Ovary (tissue), 9 donors: ENCODE measurements around the gene IKZF1. TPM values are rescaled to one million over a fixed set of nuclear protein-coding genes. Genes with fewer than 3 reads are reported as not detected.

ENCODE experiments used
- DNase-seq, 5 donors: peaks; one replicate each; pipeline ENCODE4 v3.0.0-alpha.2; 2019 to 2020
- H3K27ac ChIP-seq, 2 donors: fragments of 200-600 bp; one replicate each; pipeline versions ENCODE4 v1.5.1 to v1.8.0; 2019 to 2022
- H3K27me3 ChIP-seq: fragments of 200-600 bp; one replicate; pipeline ENCODE4 v1.8.0; 2022
- H3K36me3 ChIP-seq: fragments of 200-600 bp; sonication (generic); one replicate; pipeline ENCODE4 v1.5.1; 2019
- H3K4me1 ChIP-seq: one replicate; pipeline ENCODE4 v1.8.1; 2013; ENCODE audit warnings: mild to moderate bottlenecking, moderate library complexity; ENCODE audit not compliant: insufficient read depth
- H3K4me3 ChIP-seq: fragments of 200-600 bp; sonication (generic); one replicate; pipeline ENCODE4 v1.5.1; 2017
- H3K9me3 ChIP-seq, 2 donors: fragments of 200-600 bp in 1 of 2; sonication (generic) in 1 of 2; one replicate each; pipeline versions ENCODE4 v1.5.1 to v1.8.1; 2013 to 2019; ENCODE audit warnings: mild to moderate bottlenecking in 1 of 2, moderate library complexity in 1 of 2
- EP300 ChIP-seq: sonication (generic); formaldehyde crosslinking; IDR thresholded peaks from one replicate; pipeline ENCODE4 v1.6.1; 2017; ENCODE audit warnings: antibody characterized with exemption
- POLR2A ChIP-seq: fragments of 450-650 bp; IDR thresholded peaks from one replicate; pipeline ENCODE4 v1.6.1; 2017; ENCODE audit warnings: antibody characterized with exemption, mild to moderate bottlenecking, moderate library complexity
- WGBS, 3 donors: extraction: QIAGEN DNeasy Blood & Tissue Kit in 1 of 3; methylation state at CpG; one replicate each; pipeline versions ENCODE4 v1.1.5 to v1.1.7; 2013 to 2017; 5-methylcytosine and 5-hydroxymethylcytosine counted together
- intact Hi-C, 4 donors: fragments of 100-400 bp; cut with DNase I; formaldehyde crosslinking; loops; one replicate each; pipeline versions ENCODE4 v1.11.0 to v1.15.1; 2022 to 2023
- polyA plus RNA-seq, 2 donors: library from polyadenylated mRNA; stranded (reverse); fragments of 200-250 nt in 1 of 2; fragments of 350-450 nt in 1 of 2; fragmentation: Illumina TruSeq in 1 of 2; extraction: RNeasy Lipid Tissue Mini Kit (QIAGEN cat#74804) in 1 of 2; gene quantifications; one replicate each; pipeline ENCODE4 v1.2.3, GENCODE V29; 2013 to 2014
- small RNA-seq: library from RNA; depleted of rRNA; stranded (forward); fragments of <200 nt; gene quantifications from one replicate; pipeline ENCODE3, GENCODE V24; 2016
- total RNA-seq, 7 donors: library from RNA; depleted of rRNA in 2 of 7; stranded (reverse); fragments of >200 nt in 2 of 7; fragmentation: NEBNext Ultra II Directional in 3 of 7; extraction: Animal tissue kit (Norgen Biotek cat#: 25700) in 3 of 7; gene quantifications; one replicate each; pipeline versions ENCODE4 v1.1.0 to v1.2.4, GENCODE V29; 2016 to 2023
- TF ChIP-seq, protein P1 (sequence below), 3 donors: fragments of 450-650 bp in 2 of 3; fragments of 200-600 bp in 1 of 3; IDR thresholded peaks; one replicate each; pipeline versions ENCODE4 v1.5.1 to v1.8.0; 2016 to 2022; ENCODE audit warnings: antibody characterized with exemption in 3 of 3, mild to moderate bottlenecking in 1 of 3
- donor health status: DM: no; HTN: no; CAD: no; lungs with moderate emphysema.
- donor health status: DM: no; HTN: no; CAD: no.
- donor health status: Bipolar disorder and iron deficiency.
- donor health status: DM: yes; HTN: yes; CAD: no.
- donor health status: DM: no; HTN: no; CAD: no.
- donor health status: DM: yes; HTN: yes; CAD: no.

The IKZF1 gene
- total and polyA plus RNA-seq, 9 donors, result 0.59 to 7.5 (median 3.3) TPM

GRCh38 chr7:50448823-50449222 lies 144.3 kb downstream of the IKZF1 start:
- TF ChIP-seq, protein P1, sequence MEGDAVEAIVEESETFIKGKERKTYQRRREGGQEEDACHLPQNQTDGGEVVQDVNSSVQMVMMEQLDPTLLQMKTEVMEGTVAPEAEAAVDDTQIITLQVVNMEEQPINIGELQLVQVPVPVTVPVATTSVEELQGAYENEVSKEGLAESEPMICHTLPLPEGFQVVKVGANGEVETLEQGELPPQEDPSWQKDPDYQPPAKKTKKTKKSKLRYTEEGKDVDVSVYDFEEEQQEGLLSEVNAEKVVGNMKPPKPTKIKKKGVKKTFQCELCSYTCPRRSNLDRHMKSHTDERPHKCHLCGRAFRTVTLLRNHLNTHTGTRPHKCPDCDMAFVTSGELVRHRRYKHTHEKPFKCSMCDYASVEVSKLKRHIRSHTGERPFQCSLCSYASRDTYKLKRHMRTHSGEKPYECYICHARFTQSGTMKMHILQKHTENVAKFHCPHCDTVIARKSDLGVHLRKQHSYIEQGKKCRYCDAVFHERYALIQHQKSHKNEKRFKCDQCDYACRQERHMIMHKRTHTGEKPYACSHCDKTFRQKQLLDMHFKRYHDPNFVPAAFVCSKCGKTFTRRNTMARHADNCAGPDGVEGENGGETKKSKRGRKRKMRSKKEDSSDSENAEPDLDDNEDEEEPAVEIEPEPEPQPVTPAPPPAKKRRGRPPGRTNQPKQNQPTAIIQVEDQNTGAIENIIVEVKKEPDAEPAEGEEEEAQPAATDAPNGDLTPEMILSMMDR (IDR thresholded peaks at IDR 0.05), result no peak
- TF ChIP-seq EP300 (no peak), POLR2A (no peak)

GRCh38 chr7:50449501-50449880 lies 145.0 kb downstream of the IKZF1 start:
- TF ChIP-seq, protein P1 (IDR thresholded peaks at IDR 0.05), result no peak
- TF ChIP-seq EP300 (no peak), POLR2A (no peak)
- 6 to 8% (median 8%) methylated on average over 5 of the region's 5 CpGs for WGBS, 3 donors

More at GRCh38 chr7:50448823-50449222, 144.3 kb downstream of the IKZF1 start:
- Histone ChIP-seq H3K27me3 (no peaks in the 10 kb centered on the region), H3K4me3 (no peak overlapping the region), H3K36me3 (no peaks in the 10 kb centered on the region), H3K4me1 (peaks cover 2% of the 10 kb centered on the region), H3K9me3 (no peaks in the 10 kb centered on the region), H3K27ac (no peak overlapping the region)
- intact Hi-C loops, result no loop called here
- no peak for DNase-seq

GRCh38 chr7:50449881-50450589 lies 145.5 kb downstream of the IKZF1 start, which contains the start of gene FIGNL1:
Gene FIGNL1, minus strand, starts transcription at chr7:50450350. Its CDS starts 3,063 bp downstream, at chr7:50447287.
- WGBS, 3 donors, result 0 to 1% (median 0%) methylated on average over 57 to 63 of the region's 63 CpGs
- intact Hi-C loops, result no loop called here
- H3K4me3 ChIP-seq, result peak within 1 kb of the TSS; percentile 52
- no peaks in the 10 kb centered on the region for H3K27me3 ChIP-seq
- peak; percentile 55 to 88 (median 76) for DNase-seq
- no peaks in the 10 kb centered on the region for H3K36me3 ChIP-seq
- no peak for TF ChIP-seq POLR2A
- TF ChIP-seq, protein P1 (IDR thresholded peaks at IDR 0.05), result no peak
- no peak for TF ChIP-seq EP300
- peaks cover 2% of the 10 kb centered on the region for H3K4me1 ChIP-seq
- peak within 1 kb of the TSS; percentile 37 to 68 for H3K27ac ChIP-seq
- H3K9me3 ChIP-seq, result no peaks in the 10 kb centered on the region

More at GRCh38 chr7:50449501-50449880, 145.0 kb downstream of the IKZF1 start:
- H3K9me3 ChIP-seq, result no peaks in the 10 kb centered on the region
- no peaks in the 10 kb centered on the region for H3K36me3 ChIP-seq
- no peaks in the 10 kb centered on the region for H3K27me3 ChIP-seq
- DNase-seq, result no peak
- peaks cover 2% of the 10 kb centered on the region for H3K4me1 ChIP-seq
- H3K27ac ChIP-seq, result peak overlapping the region; percentile 37 to 68
- intact Hi-C loops, result no loop called here
- peak overlapping the region; percentile 52 for H3K4me3 ChIP-seq

- peak overlapping the region; percentile 28 to 33 for H3K27ac ChIP-seq
- intact Hi-C loops, result no loop called here
- 16 to 28% (median 27%) methylated on average over 32 of the region's 32 CpGs for WGBS, 3 donors
Measured at GRCh38 chr7:50450590-50451032, 146.1 kb downstream of the IKZF1 start.

More at GRCh38 chr7:50450590-50451032, 146.1 kb downstream of the IKZF1 start:
- Histone ChIP-seq H3K9me3 (no peaks in the 10 kb centered on the region), H3K4me3 (peak overlapping the region; percentile 52), H3K27me3 (no peaks in the 10 kb centered on the region), H3K4me1 (peaks cover 2% of the 10 kb centered on the region), H3K36me3 (no peaks in the 10 kb centered on the region)
- TF ChIP-seq, protein P1 (IDR thresholded peaks at IDR 0.05), result no peak
- TF ChIP-seq POLR2A, result no peak
- DNase-seq, result peak in 3 of 5 donors; percentile 31 to 53 (median 45)

Small RNA genes within 50 kb of the gene (small RNA-seq; reads per million reads assigned to genes)
- gene RNU6-1091P, result not detected

Other genes with a start within 250 kb of the IKZF1 start
- 1 to 10 TPM in 3 of 7 donors, under 1 TPM in 2, not detected in 2; 0.24 to 1.8 (median 1.1) TPM for gene ZPBP, start 211.5 kb upstream of the IKZF1 start, total RNA-seq
- under 1 TPM in 1 of 2 donors, not detected in 1; 0.30 TPM for gene ZPBP, start 211.5 kb upstream of the IKZF1 start, polyA plus RNA-seq
- 10 to 100 TPM in 5 of 7 donors, 1 to 10 TPM in 2; 6.8 to 13.7 (median 11.5) TPM for gene FIGNL1, start 145.6 kb downstream of the IKZF1 start, total RNA-seq
- gene FIGNL1, start 145.6 kb downstream of the IKZF1 start, polyA plus RNA-seq, result 1 to 10 TPM; 6.6 to 9.5 TPM